Neutrophil (primary cell): ENCODE data around the gene SMAD2.

Source experiments
- H3K27ac ChIP-seq: fragments of 200-600 bp; sonication (generic); 2 replicates; pipeline ENCODE4 v1.5.1; 2016; ENCODE audit warnings: mild to moderate bottlenecking, moderate library complexity
- H3K27me3 ChIP-seq: fragments of 200-600 bp; sonication (generic); 2 replicates; pipeline ENCODE4 v1.6.0; 2016; ENCODE audit warnings: mild to moderate bottlenecking
- H3K36me3 ChIP-seq: fragments of 200-600 bp; sonication (generic); 2 replicates; pipeline ENCODE4 v1.5.1; 2017
- H3K4me1 ChIP-seq, 2 experiments: fragments of 200-600 bp in 1 of 2; sonication (generic) in 1 of 2; 1 replicate in 1 of 2; 2 replicates in 1 of 2; pipeline versions ENCODE4 v1.5.1 to v1.6.1; 2013 to 2016; ENCODE audit warnings: low read depth in 1 of 2, low read length in 1 of 2, mild to moderate bottlenecking in 1 of 2, moderate library complexity in 1 of 2; ENCODE audit not compliant: control insufficient read depth in 1 of 2, insufficient read depth in 1 of 2
- H3K4me3 ChIP-seq, 2 experiments: fragments of 200-600 bp in 1 of 2; sonication (generic) in 1 of 2; 1 replicate in 1 of 2; 2 replicates in 1 of 2; pipeline ENCODE4 v1.5.1; 2013 to 2016; ENCODE audit warnings: low read depth in 1 of 2, low read length in 1 of 2, mild to moderate bottlenecking in 1 of 2, moderate library complexity in 1 of 2
- H3K9me3 ChIP-seq: fragments of 200-600 bp; sonication (generic); 2 replicates; pipeline ENCODE4 v1.5.1; 2016
- CTCF ChIP-seq: fragments of 200-600 bp; sonication (generic); IDR thresholded peaks from 2 replicates; pipeline ENCODE4 v1.5.1; 2016; ENCODE audit warnings: antibody characterized with exemption

The SMAD2 gene

GRCh38 chr18:47931718-47932103 lies 1.3 kb upstream of the SMAD2 start:
- Histone ChIP-seq H3K9me3 (no peaks in the 10 kb centered on the region), H3K27me3 (no peaks in the 10 kb centered on the region), H3K4me1 (peaks cover 31 to 33% of the 10 kb centered on the region in 2 experiments), H3K27ac (peak overlapping the region; percentile 99), H3K36me3 (no peaks in the 10 kb centered on the region), H3K4me3 (peak overlapping the region; percentile 83 to 95)
- peak; percentile 17 for TF ChIP-seq CTCF

- no peaks in the 10 kb centered on the region for H3K36me3 ChIP-seq
- H3K4me1 ChIP-seq, result peaks cover 31 to 33% of the 10 kb centered on the region in 2 experiments
- no peaks in the 10 kb centered on the region for H3K27me3 ChIP-seq
- peak overlapping the region; percentile 99 for H3K27ac ChIP-seq
- no peaks in the 10 kb centered on the region for H3K9me3 ChIP-seq
- peak overlapping the region; percentile 83 to 95 for H3K4me3 ChIP-seq
- TF ChIP-seq CTCF, result peak; percentile 27
Observed at GRCh38 chr18:47930931-47931717, 665 bp upstream of the SMAD2 start.

GRCh38 chr18:47929681-47930198 lies 719 bp downstream of the SMAD2 start:
- no peak for TF ChIP-seq CTCF
- H3K4me1 ChIP-seq, result peaks cover 31 to 33% of the 10 kb centered on the region in 2 experiments
- H3K27me3 ChIP-seq, result no peaks in the 10 kb centered on the region
- H3K9me3 ChIP-seq, result no peaks in the 10 kb centered on the region
- peak overlapping the region; percentile 99 for H3K27ac ChIP-seq
- peak overlapping the region; percentile 83 to 88 for H3K4me3 ChIP-seq
- H3K36me3 ChIP-seq, result no peaks in the 10 kb centered on the region

GRCh38 chr18:47928466-47928865 lies 2.0 kb downstream of the SMAD2 start:
- H3K27ac ChIP-seq, result no peak overlapping the region
- no peaks in the 10 kb centered on the region for H3K36me3 ChIP-seq
- peaks cover 31 to 33% of the 10 kb centered on the region in 2 experiments for H3K4me1 ChIP-seq
- TF ChIP-seq CTCF, result no peak
- H3K27me3 ChIP-seq, result no peaks in the 10 kb centered on the region
- no peak overlapping the region for H3K4me3 ChIP-seq
- no peaks in the 10 kb centered on the region for H3K9me3 ChIP-seq

GRCh38 chr18:47926101-47926850 lies 4.2 kb downstream of the SMAD2 start:
- TF ChIP-seq CTCF, result no peak
- H3K4me1 ChIP-seq, result peaks cover 17% of the 10 kb centered on the region in 2 experiments

More at GRCh38 chr18:47926101-47926850, 4.2 kb downstream of the SMAD2 start:
- Histone ChIP-seq H3K27ac (no peak overlapping the region), H3K36me3 (no peaks in the 10 kb centered on the region), H3K4me3 (no peak overlapping the region), H3K9me3 (no peaks in the 10 kb centered on the region), H3K27me3 (no peaks in the 10 kb centered on the region)
